ENCODE data around the gene C11orf21. TPM values are rescaled to one million over a fixed set of nuclear protein-coding genes. Genes with fewer than 3 reads are reported as not detected.

C11orf21 gene
- total RNA-seq, 1 donor = 17.3 TPM

- Histone ChIP-seq H3K27me3 (ENCODE audit: insufficient read depth, low read length) (no peaks in the 10 kb centered on the region), H3K9me3 (ENCODE audit: low read depth, low read length) (no peaks in the 10 kb centered on the region), H3K4me3 (ENCODE audit: low read length) (no peak overlapping the region)
These were observed 42.3 kb downstream of the C11orf21 start for GRCh38 chr11:2259466-2259830.

GRCh38 chr11:2258501-2259465 lies 42.9 kb downstream of the C11orf21 start:
- Histone ChIP-seq H3K27me3 (ENCODE audit: insufficient read depth, low read length) (no peaks in the 10 kb centered on the region), H3K4me1 (ENCODE audit: insufficient read depth, low read length) (no peaks in the 10 kb centered on the region), H3K9me3 (ENCODE audit: low read depth, low read length) (no peaks in the 10 kb centered on the region), H3K4me3 (ENCODE audit: low read length) (no peak overlapping the region)

More at GRCh38 chr11:2259466-2259830, 42.3 kb downstream of the C11orf21 start:
- no peaks in the 10 kb centered on the region for H3K4me1 ChIP-seq (ENCODE audit: insufficient read depth, low read length)

- H3K27me3 ChIP-seq (ENCODE audit: insufficient read depth, low read length) = no peaks in the 10 kb centered on the region
- H3K4me1 ChIP-seq (ENCODE audit: insufficient read depth, low read length) = no peaks in the 10 kb centered on the region
- H3K9me3 ChIP-seq (ENCODE audit: low read depth, low read length) = no peaks in the 10 kb centered on the region
- H3K4me3 ChIP-seq (ENCODE audit: low read length) = no peak overlapping the region
These were observed 44.6 kb downstream of the C11orf21 start for GRCh38 chr11:2256951-2257700.

GRCh38 chr11:2256293-2256913 lies 45.3 kb downstream of the C11orf21 start:
- H3K27me3 ChIP-seq (ENCODE audit: insufficient read depth, low read length) = no peaks in the 10 kb centered on the region
- H3K4me1 ChIP-seq (ENCODE audit: insufficient read depth, low read length) = no peaks in the 10 kb centered on the region
- no peak overlapping the region for H3K4me3 ChIP-seq (ENCODE audit: low read length)
- H3K9me3 ChIP-seq (ENCODE audit: low read depth, low read length) = no peaks in the 10 kb centered on the region

- H3K4me1 ChIP-seq (ENCODE audit: insufficient read depth, low read length) = no peaks in the 10 kb centered on the region
- H3K4me3 ChIP-seq (ENCODE audit: low read length) = no peak overlapping the region
- H3K27me3 ChIP-seq (ENCODE audit: insufficient read depth, low read length) = no peaks in the 10 kb centered on the region
- H3K9me3 ChIP-seq (ENCODE audit: low read depth, low read length) = no peaks in the 10 kb centered on the region
These were observed 49.7 kb downstream of the C11orf21 start for GRCh38 chr11:2252018-2252417.

GRCh38 chr11:2251138-2251537 lies 50.6 kb downstream of the C11orf21 start:
- no peak overlapping the region for H3K4me3 ChIP-seq (ENCODE audit: low read length)
- no peaks in the 10 kb centered on the region for H3K9me3 ChIP-seq (ENCODE audit: low read depth, low read length)
- no peaks in the 10 kb centered on the region for H3K4me1 ChIP-seq (ENCODE audit: insufficient read depth, low read length)
- no peaks in the 10 kb centered on the region for H3K27me3 ChIP-seq (ENCODE audit: insufficient read depth, low read length)

- Histone ChIP-seq H3K27me3 (ENCODE audit: insufficient read depth, low read length) (peaks cover 1% of the 10 kb centered on the region), H3K9me3 (ENCODE audit: low read depth, low read length) (no peaks in the 10 kb centered on the region), H3K4me1 (ENCODE audit: insufficient read depth, low read length) (no peaks in the 10 kb centered on the region), H3K4me3 (ENCODE audit: low read length) (no peak overlapping the region)
These were observed 51.2 kb downstream of the C11orf21 start for GRCh38 chr11:2250485-2250884.

- Histone ChIP-seq H3K27me3 (ENCODE audit: insufficient read depth, low read length) (peaks cover 5% of the 10 kb centered on the region), H3K9me3 (ENCODE audit: low read depth, low read length) (no peaks in the 10 kb centered on the region), H3K4me1 (ENCODE audit: insufficient read depth, low read length) (no peaks in the 10 kb centered on the region), H3K4me3 (ENCODE audit: low read length) (no peak overlapping the region)
These were observed 51.7 kb downstream of the C11orf21 start for GRCh38 chr11:2250041-2250440.

- Histone ChIP-seq H3K9me3 (ENCODE audit: low read depth, low read length) (no peaks in the 10 kb centered on the region), H3K27me3 (ENCODE audit: insufficient read depth, low read length) (peaks cover 5% of the 10 kb centered on the region), H3K4me3 (ENCODE audit: low read length) (no peak overlapping the region), H3K4me1 (ENCODE audit: insufficient read depth, low read length) (no peaks in the 10 kb centered on the region)
These were observed 52.4 kb downstream of the C11orf21 start for GRCh38 chr11:2249189-2249916.

- Histone ChIP-seq H3K9me3 (ENCODE audit: low read depth, low read length) (no peaks in the 10 kb centered on the region), H3K4me3 (ENCODE audit: low read length) (no peak overlapping the region), H3K4me1 (ENCODE audit: insufficient read depth, low read length) (no peaks in the 10 kb centered on the region), H3K27me3 (ENCODE audit: insufficient read depth, low read length) (peaks cover 5% of the 10 kb centered on the region)
These were observed 53.0 kb downstream of the C11orf21 start for GRCh38 chr11:2248762-2249161.

GRCh38 chr11:2248242-2248641 lies 53.5 kb downstream of the C11orf21 start:
- no peaks in the 10 kb centered on the region for H3K4me1 ChIP-seq (ENCODE audit: insufficient read depth, low read length)
- peaks cover 5% of the 10 kb centered on the region for H3K27me3 ChIP-seq (ENCODE audit: insufficient read depth, low read length)
- H3K4me3 ChIP-seq (ENCODE audit: low read length) = no peak overlapping the region
- H3K9me3 ChIP-seq (ENCODE audit: low read depth, low read length) = no peaks in the 10 kb centered on the region

- Histone ChIP-seq H3K4me1 (ENCODE audit: insufficient read depth, low read length) (no peaks in the 10 kb centered on the region), H3K4me3 (ENCODE audit: low read length) (no peak overlapping the region), H3K9me3 (ENCODE audit: low read depth, low read length) (peaks cover 7% of the 10 kb centered on the region), H3K27me3 (ENCODE audit: insufficient read depth, low read length) (peaks cover 5% of the 10 kb centered on the region)
These were observed 54.2 kb downstream of the C11orf21 start for GRCh38 chr11:2247496-2247895.
